ENCODE data around the gene ABLIM3. TPM values are rescaled to one million over a fixed set of nuclear protein-coding genes. Genes with fewer than 3 reads are reported as not detected.

Gene ABLIM3
- total RNA-seq, 2 experiments from 2014 or later = not detected

DNA sequence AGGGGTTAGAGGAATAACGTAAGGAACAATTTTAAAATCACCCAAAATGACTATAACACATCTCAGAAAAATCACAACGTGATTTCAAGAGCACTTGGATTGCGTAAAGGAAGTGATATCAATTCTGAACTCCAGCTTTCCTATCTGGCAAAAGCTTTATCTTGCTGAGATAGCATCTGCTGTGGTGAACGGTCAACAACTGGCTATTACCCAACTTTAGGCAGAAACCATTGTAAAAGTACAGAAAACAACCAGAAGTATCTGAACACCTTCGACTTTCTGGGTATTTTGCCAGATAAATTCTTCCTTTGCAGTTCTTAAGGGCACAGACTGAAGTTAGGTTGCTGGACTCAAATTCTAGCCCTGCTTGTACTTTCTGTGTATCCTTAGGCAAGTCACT is 9.2 kb downstream of the ABLIM3 start:
- POLR2A ChIA-PET = no interaction called here
- CTCF ChIA-PET = interaction anchor here (1.6 kb wide), 1 partner anchor 9 kb away, joined by 7 read pairs; the partner anchor contains the start of gene ABLIM3

DNA sequence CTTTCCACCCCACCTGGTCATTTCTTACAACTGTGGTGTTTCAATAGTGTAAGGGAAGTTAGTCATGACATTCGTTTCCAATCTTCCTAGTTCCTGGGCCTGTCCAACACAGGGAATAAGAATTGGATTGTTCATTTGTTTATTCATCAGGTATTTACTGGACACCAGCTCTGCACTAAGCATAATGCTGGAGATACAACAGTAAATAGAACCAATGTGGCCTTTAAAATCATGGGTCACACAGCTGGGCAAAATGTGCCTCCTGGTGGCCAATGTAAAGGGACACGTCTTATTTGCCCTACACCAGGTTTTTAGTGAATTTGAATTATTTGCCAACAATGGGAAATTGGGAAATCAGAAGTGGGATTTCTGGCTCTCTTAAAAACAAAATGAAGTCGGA is 10.4 kb downstream of the ABLIM3 start:
- Mint-ChIP-seq H3K36me3 (ENCODE audit: low read depth) (no peaks in the 10 kb centered on the region), H3K27ac (no peak overlapping the region), H3K4me1 (ENCODE audit: low read depth) (no peaks in the 10 kb centered on the region), H3K27me3 (peaks cover 4% of the 10 kb centered on the region), H3K9me3 (no peaks in the 10 kb centered on the region), H3K4me3 (no peak overlapping the region)
- intact Hi-C loops (cut with micrococcal nuclease) = no loop called here
- ATAC-seq (no peak), DNase-seq (no peak)
- ChIA-PET POLR2A (no interaction called here), CTCF (interaction anchor here (6.1 kb wide), 1 partner anchor 11 kb away, joined by 30 read pairs; the partner anchor contains the start of gene ABLIM3)
- TF ChIP-seq, protein P1, sequence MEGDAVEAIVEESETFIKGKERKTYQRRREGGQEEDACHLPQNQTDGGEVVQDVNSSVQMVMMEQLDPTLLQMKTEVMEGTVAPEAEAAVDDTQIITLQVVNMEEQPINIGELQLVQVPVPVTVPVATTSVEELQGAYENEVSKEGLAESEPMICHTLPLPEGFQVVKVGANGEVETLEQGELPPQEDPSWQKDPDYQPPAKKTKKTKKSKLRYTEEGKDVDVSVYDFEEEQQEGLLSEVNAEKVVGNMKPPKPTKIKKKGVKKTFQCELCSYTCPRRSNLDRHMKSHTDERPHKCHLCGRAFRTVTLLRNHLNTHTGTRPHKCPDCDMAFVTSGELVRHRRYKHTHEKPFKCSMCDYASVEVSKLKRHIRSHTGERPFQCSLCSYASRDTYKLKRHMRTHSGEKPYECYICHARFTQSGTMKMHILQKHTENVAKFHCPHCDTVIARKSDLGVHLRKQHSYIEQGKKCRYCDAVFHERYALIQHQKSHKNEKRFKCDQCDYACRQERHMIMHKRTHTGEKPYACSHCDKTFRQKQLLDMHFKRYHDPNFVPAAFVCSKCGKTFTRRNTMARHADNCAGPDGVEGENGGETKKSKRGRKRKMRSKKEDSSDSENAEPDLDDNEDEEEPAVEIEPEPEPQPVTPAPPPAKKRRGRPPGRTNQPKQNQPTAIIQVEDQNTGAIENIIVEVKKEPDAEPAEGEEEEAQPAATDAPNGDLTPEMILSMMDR (IDR thresholded peaks at IDR 0.05) = no peak

More for the DNA sequence above, 9.2 kb downstream of the ABLIM3 start:
- Mint-ChIP-seq H3K4me1 (ENCODE audit: low read depth) (no peaks in the 10 kb centered on the region), H3K36me3 (ENCODE audit: low read depth) (no peaks in the 10 kb centered on the region), H3K4me3 (no peak overlapping the region), H3K9me3 (no peaks in the 10 kb centered on the region), H3K27ac (no peak overlapping the region), H3K27me3 (peaks cover 4% of the 10 kb centered on the region)
- TF ChIP-seq, protein P1 (IDR thresholded peaks at IDR 0.05) = no peak
- no peak for DNase-seq
- intact Hi-C loops (cut with micrococcal nuclease) = no loop called here
- ATAC-seq = no peak

GRCh38 chr5:149152317-149152746 is 11.0 kb downstream of the ABLIM3 start:
- H3K27ac Mint-ChIP-seq = no peak overlapping the region
- ChIA-PET CTCF (interaction anchor here (1.7 to 6.1 kb wide), 2 partner anchors 11 to 117 kb away, joined by 7 to 30 read pairs; partner anchors contain the start of gene ABLIM3), POLR2A (no interaction called here)
- DNase-seq (no peak), ATAC-seq (no peak)
- no peaks in the 10 kb centered on the region for H3K36me3 Mint-ChIP-seq (ENCODE audit: low read depth)
- H3K9me3 Mint-ChIP-seq = no peaks in the 10 kb centered on the region
- intact Hi-C loops (cut with micrococcal nuclease) = no loop called here
- TF ChIP-seq, protein P1 (IDR thresholded peaks at IDR 0.05) = no peak
- peaks cover 4% of the 10 kb centered on the region for H3K27me3 Mint-ChIP-seq
- no peaks in the 10 kb centered on the region for H3K4me1 Mint-ChIP-seq (ENCODE audit: low read depth)
- H3K4me3 Mint-ChIP-seq = no peak overlapping the region

- intact Hi-C loops (cut with micrococcal nuclease) = no loop called here
- Mint-ChIP-seq H3K4me3 (no peak overlapping the region), H3K27ac (no peak overlapping the region), H3K36me3 (ENCODE audit: low read depth) (no peaks in the 10 kb centered on the region), H3K27me3 (peaks cover 7% of the 10 kb centered on the region), H3K9me3 (no peaks in the 10 kb centered on the region), H3K4me1 (ENCODE audit: low read depth) (no peaks in the 10 kb centered on the region)
- ATAC-seq (no peak), DNase-seq (no peak)
- POLR2A ChIA-PET = no interaction called here
- TF ChIP-seq, protein P1 (IDR thresholded peaks at IDR 0.05) = no peak
- CTCF ChIA-PET = interaction anchor here (1.7 to 6.1 kb wide), 2 partner anchors 12 to 116 kb away, joined by 7 to 30 read pairs; partner anchors contain the start of gene ABLIM3
These were observed 12.0 kb downstream of the ABLIM3 start for GRCh38 chr5:149153193-149153750.

GRCh38 chr5:149153751-149154610 is 12.7 kb downstream of the ABLIM3 start:
- Mint-ChIP-seq H3K9me3 (no peaks in the 10 kb centered on the region), H3K27me3 (peaks cover 7% of the 10 kb centered on the region), H3K4me3 (no peak overlapping the region), H3K27ac (no peak overlapping the region), H3K36me3 (ENCODE audit: low read depth) (no peaks in the 10 kb centered on the region), H3K4me1 (ENCODE audit: low read depth) (no peaks in the 10 kb centered on the region)
- intact Hi-C loops (cut with micrococcal nuclease) = no loop called here
- CTCF ChIA-PET = interaction anchor here (1.7 to 6.1 kb wide), 2 partner anchors 13 to 115 kb away, joined by 7 to 30 read pairs; partner anchors contain the start of gene ABLIM3
- TF ChIP-seq, protein P1 (IDR thresholded peaks at IDR 0.05) = no peak
- ATAC-seq (no peak), DNase-seq (no peak)
- POLR2A ChIA-PET = no interaction called here
